ENCODE measurements around the gene CDS2.

The CDS2 gene

DNA sequence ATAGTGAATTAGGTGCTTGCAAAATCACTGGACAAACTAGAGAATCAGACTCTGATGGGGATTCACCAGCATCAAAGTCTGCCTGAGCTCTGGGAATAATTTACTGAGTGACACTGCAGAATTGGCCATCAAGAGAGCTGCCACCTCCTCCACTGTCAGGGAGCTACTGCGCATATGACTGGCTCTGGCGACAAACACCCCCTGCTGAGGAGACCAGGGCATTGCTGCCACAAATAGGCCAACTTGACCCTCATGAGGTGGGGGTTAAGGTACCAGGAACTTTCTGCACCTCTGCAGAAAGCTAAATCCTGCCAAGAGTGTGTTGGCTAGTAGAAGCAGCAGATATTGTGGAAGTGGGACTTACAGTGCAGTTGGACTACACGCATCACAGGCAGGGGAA, 88.0 kb downstream of the CDS2 start:
- Mint-ChIP-seq H3K27me3 (ENCODE audit: low read depth) (no peaks in the 10 kb centered on the region), H3K4me3 (no peak overlapping the region), H3K9me3 (no peaks in the 10 kb centered on the region), H3K27ac (no peak overlapping the region), H3K4me1 (ENCODE audit: low read depth) (no peaks in the 10 kb centered on the region), H3K36me3 (ENCODE audit: low read depth) (no peaks in the 10 kb centered on the region)

DNA sequence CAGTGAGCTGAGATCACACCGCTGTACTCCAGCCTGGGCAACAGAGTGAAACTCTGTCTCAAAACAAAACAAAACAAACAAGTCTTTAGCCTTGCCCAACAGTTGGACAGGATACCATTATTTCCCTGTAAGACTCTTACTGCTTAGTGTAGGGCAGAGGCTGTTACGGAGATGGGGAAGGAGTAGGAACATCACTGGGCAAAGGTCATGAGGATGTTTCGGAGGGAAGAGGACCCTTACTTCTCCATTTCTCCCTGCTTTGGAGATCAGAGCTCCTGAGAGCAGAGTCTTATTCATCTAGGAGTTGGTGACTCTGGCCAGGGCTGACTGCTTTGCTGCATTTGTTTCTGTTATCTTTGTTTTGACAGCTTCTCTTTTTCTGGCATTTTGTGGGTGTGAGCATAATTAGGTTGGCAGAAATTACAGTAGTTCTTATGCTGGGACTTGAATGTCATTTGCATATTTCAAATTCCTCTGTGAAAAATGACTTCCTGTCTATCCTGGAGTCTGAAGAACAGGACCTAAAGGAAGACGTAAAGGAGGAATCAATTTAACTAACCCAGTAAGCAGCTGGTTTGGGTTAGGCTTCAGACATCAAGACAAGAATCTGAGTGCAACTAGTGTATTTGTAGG, 89.0 kb downstream of the CDS2 start:
- H3K4me1 Mint-ChIP-seq (ENCODE audit: low read depth): no peaks in the 10 kb centered on the region
- no peak overlapping the region for H3K4me3 Mint-ChIP-seq
- H3K27ac Mint-ChIP-seq: no peak overlapping the region
- H3K36me3 Mint-ChIP-seq (ENCODE audit: low read depth): no peaks in the 10 kb centered on the region
- no peaks in the 10 kb centered on the region for H3K27me3 Mint-ChIP-seq (ENCODE audit: low read depth)
- H3K9me3 Mint-ChIP-seq: no peaks in the 10 kb centered on the region

DNA sequence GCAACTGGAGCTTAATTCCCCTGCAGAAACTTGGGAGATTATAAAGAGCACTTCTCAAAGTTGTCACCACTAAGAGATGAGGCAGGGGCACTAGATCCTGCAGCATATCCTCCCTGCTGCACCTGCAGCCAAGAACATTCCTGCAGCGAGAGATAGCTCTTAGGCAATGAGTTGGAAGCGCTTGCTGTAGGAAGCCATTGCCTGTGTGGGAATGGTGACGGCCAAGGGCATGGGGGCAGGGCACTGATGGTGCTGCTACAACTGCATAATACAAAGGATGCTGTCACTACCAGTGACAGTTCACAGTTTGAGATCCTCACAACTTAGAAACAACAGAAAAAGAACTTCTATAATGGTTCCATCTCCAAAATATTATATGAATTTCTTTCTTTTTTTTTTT, 89.9 kb downstream of the CDS2 start:
- no peak overlapping the region for H3K4me3 Mint-ChIP-seq
- no peaks in the 10 kb centered on the region for H3K9me3 Mint-ChIP-seq
- H3K36me3 Mint-ChIP-seq (ENCODE audit: low read depth): no peaks in the 10 kb centered on the region
- no peak overlapping the region for H3K27ac Mint-ChIP-seq
- H3K4me1 Mint-ChIP-seq (ENCODE audit: low read depth): no peaks in the 10 kb centered on the region
- no peaks in the 10 kb centered on the region for H3K27me3 Mint-ChIP-seq (ENCODE audit: low read depth)

DNA sequence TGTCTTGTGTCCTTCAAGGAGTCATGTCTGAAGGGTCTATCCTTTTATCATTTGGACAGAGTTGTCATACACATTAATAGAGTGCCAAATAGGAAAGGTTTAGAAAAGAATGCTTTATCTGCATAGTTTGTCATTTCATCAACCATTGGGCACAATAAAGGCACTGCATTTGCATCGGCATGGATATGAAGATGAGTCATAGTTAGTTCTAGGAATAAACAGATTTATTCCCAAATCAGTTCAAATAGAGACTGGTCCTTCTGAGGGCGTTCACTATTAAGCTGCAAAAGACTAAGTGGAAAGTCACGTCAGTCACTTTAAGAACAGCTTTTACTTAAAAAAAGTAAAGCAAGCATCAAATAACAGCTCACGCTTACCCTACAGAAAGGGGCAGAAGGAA, 90.8 kb downstream of the CDS2 start:
- Mint-ChIP-seq H3K36me3 (ENCODE audit: low read depth) (no peaks in the 10 kb centered on the region), H3K4me3 (no peak overlapping the region), H3K27ac (no peak overlapping the region), H3K4me1 (ENCODE audit: low read depth) (no peaks in the 10 kb centered on the region), H3K27me3 (ENCODE audit: low read depth) (no peaks in the 10 kb centered on the region), H3K9me3 (no peaks in the 10 kb centered on the region)

DNA sequence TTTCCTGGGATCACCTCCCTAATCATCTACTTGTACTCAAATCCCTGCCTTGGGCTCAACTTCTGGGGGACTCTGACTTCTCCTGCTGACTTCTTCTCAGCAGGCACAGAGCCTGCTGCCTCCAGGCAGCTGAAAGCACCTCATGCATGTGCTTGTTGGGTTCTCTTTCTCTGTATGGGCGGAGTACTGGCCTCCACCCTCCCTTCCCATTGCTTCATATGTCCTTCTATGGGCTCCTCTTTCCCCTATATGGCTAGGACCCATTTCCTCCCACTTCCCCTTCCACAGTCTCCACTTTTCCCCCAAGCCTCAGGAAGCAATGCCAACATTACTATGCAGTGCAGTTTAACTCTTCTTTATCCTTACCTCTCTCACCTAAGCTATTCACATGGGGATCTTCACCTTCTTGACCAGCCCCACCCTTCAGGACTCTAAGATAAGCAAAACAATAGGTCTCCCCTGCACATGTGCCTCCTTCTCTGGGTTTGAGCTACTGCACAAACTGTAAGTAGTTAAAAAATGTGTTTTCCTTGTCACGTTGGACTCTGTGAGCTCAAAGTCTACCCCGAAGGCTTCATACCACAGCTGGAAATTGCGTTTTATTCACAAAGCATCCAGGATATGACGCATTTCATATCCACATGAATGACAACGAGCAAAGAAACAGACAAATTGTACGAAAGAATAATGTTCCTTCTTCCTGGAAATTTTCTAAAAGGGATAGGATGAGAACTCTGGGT, 93.7 kb downstream of the CDS2 start:
- Mint-ChIP-seq H3K4me3 (no peak overlapping the region), H3K36me3 (ENCODE audit: low read depth) (no peaks in the 10 kb centered on the region), H3K9me3 (no peaks in the 10 kb centered on the region), H3K27ac (no peak overlapping the region), H3K27me3 (ENCODE audit: low read depth) (no peaks in the 10 kb centered on the region), H3K4me1 (ENCODE audit: low read depth) (no peaks in the 10 kb centered on the region)

GRCh38 chr20:5221061-5221430, 94.2 kb downstream of the CDS2 start:
- no peak overlapping the region for H3K4me3 Mint-ChIP-seq
- no peaks in the 10 kb centered on the region for H3K4me1 Mint-ChIP-seq (ENCODE audit: low read depth)
- H3K27me3 Mint-ChIP-seq (ENCODE audit: low read depth): no peaks in the 10 kb centered on the region
- no peaks in the 10 kb centered on the region for H3K9me3 Mint-ChIP-seq
- no peak overlapping the region for H3K27ac Mint-ChIP-seq
- no peaks in the 10 kb centered on the region for H3K36me3 Mint-ChIP-seq (ENCODE audit: low read depth)

GRCh38 chr20:5222919-5223634, 96.3 kb downstream of the CDS2 start:
- H3K4me3 Mint-ChIP-seq: no peak overlapping the region
- H3K36me3 Mint-ChIP-seq (ENCODE audit: low read depth): no peaks in the 10 kb centered on the region
- no peaks in the 10 kb centered on the region for H3K9me3 Mint-ChIP-seq

GRCh38 chr20:5230544-5230943, 103.7 kb downstream of the CDS2 start:
- Mint-ChIP-seq H3K36me3 (ENCODE audit: low read depth) (no peaks in the 10 kb centered on the region), H3K4me3 (no peak overlapping the region), H3K27ac (no peak overlapping the region), H3K27me3 (ENCODE audit: low read depth) (peaks cover 13% of the 10 kb centered on the region), H3K9me3 (no peaks in the 10 kb centered on the region), H3K4me1 (ENCODE audit: low read depth) (no peaks in the 10 kb centered on the region)

More at GRCh38 chr20:5222919-5223634, 96.3 kb downstream of the CDS2 start:
- H3K27ac Mint-ChIP-seq: no peak overlapping the region
- no peaks in the 10 kb centered on the region for H3K27me3 Mint-ChIP-seq (ENCODE audit: low read depth)
- H3K4me1 Mint-ChIP-seq (ENCODE audit: low read depth): no peaks in the 10 kb centered on the region

GRCh38 chr20:5234158-5234557, 107.3 kb downstream of the CDS2 start:
- Mint-ChIP-seq H3K27me3 (ENCODE audit: low read depth) (peaks cover 32% of the 10 kb centered on the region), H3K4me1 (ENCODE audit: low read depth) (no peaks in the 10 kb centered on the region), H3K36me3 (ENCODE audit: low read depth) (no peaks in the 10 kb centered on the region), H3K9me3 (no peaks in the 10 kb centered on the region), H3K4me3 (no peak overlapping the region), H3K27ac (no peak overlapping the region)

GRCh38 chr20:5234978-5235377, 108.2 kb downstream of the CDS2 start:
- H3K36me3 Mint-ChIP-seq (ENCODE audit: low read depth): no peaks in the 10 kb centered on the region
- no peak overlapping the region for H3K27ac Mint-ChIP-seq
- H3K4me3 Mint-ChIP-seq: no peak overlapping the region
- H3K4me1 Mint-ChIP-seq (ENCODE audit: low read depth): no peaks in the 10 kb centered on the region
- peaks cover 34% of the 10 kb centered on the region for H3K27me3 Mint-ChIP-seq (ENCODE audit: low read depth)
- H3K9me3 Mint-ChIP-seq: no peaks in the 10 kb centered on the region
